ENCODE data around the gene TMEM117. TPM values are rescaled to one million over a fixed set of nuclear protein-coding genes. Genes with fewer than 3 reads are reported as not detected.

TMEM117 gene
- total RNA-seq, 4 donors from 2014 or later = 13.9 to 34.1 (median 29.1) TPM

GRCh38 chr12:43957732-43958372 lies 122.0 kb downstream of the TMEM117 start:
- no peaks in the 10 kb centered on the region for H3K9me3 ChIP-seq
- DNase-seq (ENCODE audit: low spot score in 2 of 2) = no peak
- no peaks in the 10 kb centered on the region for H3K36me3 ChIP-seq
- no peak overlapping the region for H3K27ac ChIP-seq
- no peak overlapping the region for H3K4me3 ChIP-seq
- WGBS = 42% methylated on average over 2 of the region's 2 CpGs
- H3K27me3 ChIP-seq = no peaks in the 10 kb centered on the region
- TF ChIP-seq POLR2AphosphoS5 (IDR thresholded peaks at IDR 0.05) (no peak), EP300 (IDR thresholded peaks at IDR 0.05) (no peak), POLR2A (IDR thresholded peaks at IDR 0.05) (no peak), CTCF (IDR thresholded peaks at IDR 0.05) (no peak)
- H3K4me1 ChIP-seq = no peaks in the 10 kb centered on the region

- Histone ChIP-seq H3K4me3 (no peak overlapping the region), H3K4me1 (no peaks in the 10 kb centered on the region), H3K27me3 (no peaks in the 10 kb centered on the region), H3K9me3 (no peaks in the 10 kb centered on the region), H3K27ac (no peak overlapping the region), H3K36me3 (no peaks in the 10 kb centered on the region)
- no peak for TF ChIP-seq CTCF (IDR thresholded peaks at IDR 0.05)
- no peak for TF ChIP-seq EP300 (IDR thresholded peaks at IDR 0.05)
- no peak for TF ChIP-seq POLR2A (IDR thresholded peaks at IDR 0.05)
- no peak for TF ChIP-seq POLR2AphosphoS5 (IDR thresholded peaks at IDR 0.05)
- 94% methylated on average over 2 of the region's 2 CpGs for WGBS
- DNase-seq (ENCODE audit: low spot score in 2 of 2) = no peak
Observed at GRCh38 chr12:43964033-43964432, 128.2 kb downstream of the TMEM117 start.

GRCh38 chr12:43964961-43965360 lies 129.1 kb downstream of the TMEM117 start:
- no peak for DNase-seq (ENCODE audit: low spot score in 2 of 2)
- H3K4me1 ChIP-seq = no peaks in the 10 kb centered on the region
- H3K27me3 ChIP-seq = no peaks in the 10 kb centered on the region
- TF ChIP-seq EP300 (IDR thresholded peaks at IDR 0.05) (no peak), POLR2AphosphoS5 (IDR thresholded peaks at IDR 0.05) (no peak), CTCF (IDR thresholded peaks at IDR 0.05) (no peak), POLR2A (IDR thresholded peaks at IDR 0.05) (no peak)
- no peaks in the 10 kb centered on the region for H3K9me3 ChIP-seq
- no peak overlapping the region for H3K27ac ChIP-seq
- H3K36me3 ChIP-seq = no peaks in the 10 kb centered on the region
- no peak overlapping the region for H3K4me3 ChIP-seq
- 49% methylated on average over 3 of the region's 3 CpGs for WGBS

GRCh38 chr12:43965899-43966298 lies 130.0 kb downstream of the TMEM117 start:
- Histone ChIP-seq H3K27ac (no peak overlapping the region), H3K27me3 (no peaks in the 10 kb centered on the region), H3K36me3 (no peaks in the 10 kb centered on the region), H3K9me3 (no peaks in the 10 kb centered on the region), H3K4me1 (no peaks in the 10 kb centered on the region), H3K4me3 (no peak overlapping the region)
- no peak for TF ChIP-seq CTCF (IDR thresholded peaks at IDR 0.05)
- DNase-seq (ENCODE audit: low spot score in 2 of 2) = no peak
- 85% methylated on average over 3 of the region's 3 CpGs for WGBS

- Histone ChIP-seq H3K27ac (no peak overlapping the region), H3K9me3 (no peaks in the 10 kb centered on the region), H3K4me3 (no peak overlapping the region), H3K27me3 (no peaks in the 10 kb centered on the region), H3K36me3 (no peaks in the 10 kb centered on the region), H3K4me1 (no peaks in the 10 kb centered on the region)
- TF ChIP-seq CTCF (IDR thresholded peaks at IDR 0.05) (no peak), POLR2A (IDR thresholded peaks at IDR 0.05) (no peak), EP300 (IDR thresholded peaks at IDR 0.05) (no peak), POLR2AphosphoS5 (IDR thresholded peaks at IDR 0.05) (no peak)
- 62% methylated on average over 4 of the region's 4 CpGs for WGBS
- DNase-seq (ENCODE audit: low spot score in 2 of 2) = no peak
Observed at GRCh38 chr12:43968736-43969135, 132.9 kb downstream of the TMEM117 start.
